ENCODE measurements around the gene FBXW12. TPM values are rescaled to one million over a fixed set of nuclear protein-coding genes. Genes with fewer than 3 reads are reported as not detected.

The FBXW12 gene
- total and polyA plus RNA-seq, 2 donors (not counting 3 experiments of a cell fraction or from before 2014, with no cell fraction given), result not detected

DNA sequence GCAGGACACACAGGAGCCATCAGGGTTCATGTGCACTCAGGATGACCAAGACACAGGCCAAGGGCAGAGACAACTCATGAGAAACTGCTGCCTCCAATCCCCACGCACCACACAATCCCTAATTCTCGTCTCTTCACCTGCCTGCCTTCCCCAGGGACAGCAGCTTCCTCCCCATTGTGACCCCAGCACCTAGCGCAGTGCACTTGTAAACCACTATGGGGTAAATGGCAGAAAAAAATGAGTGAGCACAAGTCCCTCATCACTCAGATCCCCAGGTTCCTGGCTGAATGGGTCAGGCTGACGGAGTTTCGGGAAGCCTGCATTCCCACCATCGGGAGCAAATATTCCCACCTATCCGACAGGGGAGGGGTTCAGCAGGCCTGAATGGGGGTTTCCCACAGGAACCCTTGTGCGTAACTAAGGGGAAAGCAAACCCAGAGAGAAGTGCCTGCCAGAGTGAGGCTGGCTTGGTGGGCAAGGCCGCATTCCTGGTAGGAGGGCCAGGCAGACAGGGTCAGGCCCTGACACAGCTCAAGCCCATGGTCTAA lies 39.1 kb downstream of the FBXW12 start:
- dilution Hi-C loops (cut with MboI; ENCODE audit: extremely low pct_ligation_motif_present, low sequenced_read_pairs) (no loop called here), intact Hi-C loops (cut with micrococcal nuclease) (no loop called here)
- DNase-seq (ENCODE audit: low read depth, low spot score), result no peak
- no peak for FAIRE-seq
- Histone ChIP-seq H3K4me1 (ENCODE audit: control insufficient read depth, extremely low read depth, insufficient read depth, low read length) (no peaks in the 10 kb centered on the region), H3K79me2 (ENCODE audit: control insufficient read depth, insufficient read depth, low read length) (no peaks in the 10 kb centered on the region), H3K9me1 (replicated peaks; ENCODE audit: control insufficient read depth, extremely low read depth, insufficient read depth, low read length) (no peaks in the 10 kb centered on the region), H3K27ac (ENCODE audit: insufficient read depth, low read depth, low read length) (no peak overlapping the region), H4K20me1 (replicated peaks; ENCODE audit: control insufficient read depth, extremely low read depth, insufficient read depth, low read length) (no peaks in the 10 kb centered on the region), H3K27me3 (ENCODE audit: control insufficient read depth in 2 of 2, insufficient read depth in 2 of 2, low read length in 2 of 2) (no peaks in the 10 kb centered on the region), H3K9ac (replicated peaks; ENCODE audit: extremely low read depth, insufficient read depth, low read length) (no peak overlapping the region), H3K4me3 (replicated peaks in 1 of 3; ENCODE audit: insufficient read depth in 1 of 3, low read depth in 1 of 3, low read length in 3 of 3) (no peak overlapping the region), H3K4me2 (ENCODE audit: insufficient read depth, low read length) (no peak overlapping the region), H3K36me3 (ENCODE audit: control insufficient read depth in 2 of 2, extremely low read depth in 1 of 2, insufficient read depth in 2 of 2, low read length in 2 of 2) (peaks cover 0 to 40% of the 10 kb centered on the region in 2 experiments), H2AFZ (ENCODE audit: low read depth, low read length) (no peak overlapping the region), H3K9me3 (replicated peaks; ENCODE audit: control insufficient read depth, insufficient read depth, low read length) (no peaks in the 10 kb centered on the region)
- TF ChIP-seq, protein P1, sequence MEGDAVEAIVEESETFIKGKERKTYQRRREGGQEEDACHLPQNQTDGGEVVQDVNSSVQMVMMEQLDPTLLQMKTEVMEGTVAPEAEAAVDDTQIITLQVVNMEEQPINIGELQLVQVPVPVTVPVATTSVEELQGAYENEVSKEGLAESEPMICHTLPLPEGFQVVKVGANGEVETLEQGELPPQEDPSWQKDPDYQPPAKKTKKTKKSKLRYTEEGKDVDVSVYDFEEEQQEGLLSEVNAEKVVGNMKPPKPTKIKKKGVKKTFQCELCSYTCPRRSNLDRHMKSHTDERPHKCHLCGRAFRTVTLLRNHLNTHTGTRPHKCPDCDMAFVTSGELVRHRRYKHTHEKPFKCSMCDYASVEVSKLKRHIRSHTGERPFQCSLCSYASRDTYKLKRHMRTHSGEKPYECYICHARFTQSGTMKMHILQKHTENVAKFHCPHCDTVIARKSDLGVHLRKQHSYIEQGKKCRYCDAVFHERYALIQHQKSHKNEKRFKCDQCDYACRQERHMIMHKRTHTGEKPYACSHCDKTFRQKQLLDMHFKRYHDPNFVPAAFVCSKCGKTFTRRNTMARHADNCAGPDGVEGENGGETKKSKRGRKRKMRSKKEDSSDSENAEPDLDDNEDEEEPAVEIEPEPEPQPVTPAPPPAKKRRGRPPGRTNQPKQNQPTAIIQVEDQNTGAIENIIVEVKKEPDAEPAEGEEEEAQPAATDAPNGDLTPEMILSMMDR (IDR thresholded peaks at IDR 0.05; ENCODE audit: extremely low read depth in 1 of 2, insufficient read depth in 1 of 2, low read depth in 1 of 2, low read length in 2 of 2), result no peak
- TF ChIP-seq MYC (IDR thresholded peaks at IDR 0.05; ENCODE audit: low read depth, low read length) (no peak), EZH2 (IDR thresholded peaks at IDR 0.05; ENCODE audit: borderline replicate concordance, low read depth, low read length, severe bottlenecking) (no peak), FOS (IDR thresholded peaks at IDR 0.05; ENCODE audit: borderline replicate concordance, insufficient read depth, low read length) (no peak), JUN (IDR thresholded peaks at IDR 0.05; ENCODE audit: borderline replicate concordance, insufficient read depth, insufficient read length, low read depth) (no peak), POLR2A (IDR thresholded peaks at IDR 0.05; ENCODE audit: low read depth, low read length) (no peak), GATA2 (IDR thresholded peaks at IDR 0.05; ENCODE audit: insufficient read depth, insufficient read length, low read depth, low read length) (no peak), POLR2AphosphoS5 (IDR thresholded peaks at IDR 0.05; ENCODE audit: insufficient read depth, low read depth, low read length) (no peak)
- TF ChIP-seq, protein P2, sequence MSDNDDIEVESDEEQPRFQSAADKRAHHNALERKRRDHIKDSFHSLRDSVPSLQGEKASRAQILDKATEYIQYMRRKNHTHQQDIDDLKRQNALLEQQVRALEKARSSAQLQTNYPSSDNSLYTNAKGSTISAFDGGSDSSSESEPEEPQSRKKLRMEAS (IDR thresholded peaks at IDR 0.05; ENCODE audit: insufficient read depth, insufficient read length), result no peak
- ChIA-PET CTCF (interaction anchor here (2.0 to 4.3 kb wide), 2 partner anchors 10 to 25 kb away, joined by 12 to 13 read pairs; no protein-coding TSS in a partner anchor), POLR2A (no interaction called here)
- no TSS peak for BruUV-seq (replicated peaks)
